GM23338 (cell line): ENCODE results near the gene C16orf74. TPM values are rescaled to one million over a fixed set of nuclear protein-coding genes. Genes with fewer than 3 reads are reported as not detected.

Experiments
- ATAC-seq: fragments of 200-7000 bp; cut with Tn5 transposase; 3 replicates; pipeline ENCODE4 v1.9.1; 2020
- DNase-seq: peaks from one replicate; pipeline ENCODE4 v3.0.0-alpha.2; 2015; ENCODE audit warnings: low spot score
- H2AFZ ChIP-seq: fragments of 200-600 bp; sonication (generic); 2 replicates; pipeline ENCODE4 v1.8.0; 2016; ENCODE audit warnings: antibody characterized with exemption, mild to moderate bottlenecking, moderate library complexity
- H3F3A ChIP-seq: fragments of 200-600 bp; sonication (generic); replicated peaks from 2 replicates; pipeline ENCODE4 v1.8.0; 2017; ENCODE audit warnings: antibody characterized with exemption, mixed run types, low read depth
- H3K27ac ChIP-seq: fragments of 200-600 bp; sonication (generic); 2 replicates; pipeline ENCODE4 v1.6.1; 2016; ENCODE audit warnings: low read depth
- H3K27me3 ChIP-seq: fragments of 200-600 bp; sonication (generic); 2 replicates; pipeline ENCODE4 v1.8.0; 2016; ENCODE audit warnings: mild to moderate bottlenecking, mixed run types, moderate library complexity; ENCODE audit not compliant: insufficient read depth
- H3K36me3 ChIP-seq: fragments of 200-600 bp; sonication (generic); 2 replicates; pipeline ENCODE4 v1.8.0; 2016; ENCODE audit warnings: mild to moderate bottlenecking; ENCODE audit not compliant: insufficient read depth
- H3K4me1 ChIP-seq: fragments of 200-600 bp; sonication (generic); 2 replicates; pipeline ENCODE4 v1.8.0; 2016; ENCODE audit warnings: mild to moderate bottlenecking, moderate library complexity; ENCODE audit not compliant: insufficient read depth
- H3K4me2 ChIP-seq: fragments of 200-600 bp; sonication (generic); 2 replicates; pipeline ENCODE4 v1.7.1; 2017; ENCODE audit warnings: mixed run types
- H3K4me3 ChIP-seq: fragments of 200-600 bp; sonication (generic); 2 replicates; pipeline ENCODE4 v1.6.1; 2016; ENCODE audit warnings: mixed run types
- H3K79me2 ChIP-seq: fragments of 200-600 bp; sonication (generic); replicated peaks from 2 replicates; pipeline ENCODE4 v1.8.0; 2017; ENCODE audit warnings: mild to moderate bottlenecking; ENCODE audit not compliant: insufficient read depth
- H3K9me2 ChIP-seq: fragments of 200-600 bp; sonication (generic); 2 replicates; pipeline ENCODE4 v1.8.0; 2017; ENCODE audit not compliant: insufficient read depth
- H4K20me1 ChIP-seq: fragments of 200-600 bp; sonication (generic); replicated peaks from 2 replicates; pipeline ENCODE4 v1.8.0; 2017; ENCODE audit warnings: mild to moderate bottlenecking; ENCODE audit not compliant: insufficient read depth
- H3K27ac Mint-ChIP-seq: 2 replicates; pipeline ENCODE4 v1.8.0; 2020; ENCODE audit warnings: inconsistent platforms, mild to moderate bottlenecking, moderate library complexity, mixed read lengths
- H3K27me3 Mint-ChIP-seq: 3 replicates; pipeline ENCODE4 v1.8.0; 2022; ENCODE audit warnings: low read depth, mild to moderate bottlenecking, moderate library complexity, mixed read lengths, inconsistent platforms; ENCODE audit not compliant: insufficient read depth, poor library complexity
- H3K36me3 Mint-ChIP-seq: 3 replicates; pipeline ENCODE4 v1.8.0; 2021; ENCODE audit warnings: low read depth, mild to moderate bottlenecking, inconsistent platforms, moderate library complexity, mixed read lengths
- H3K4me1 Mint-ChIP-seq: 3 replicates; pipeline ENCODE4 v1.8.0; 2020; ENCODE audit warnings: mild to moderate bottlenecking, inconsistent platforms, mixed read lengths
- H3K4me3 Mint-ChIP-seq: 3 replicates; pipeline ENCODE4 v1.8.0; 2021; ENCODE audit warnings: moderate library complexity, mild to moderate bottlenecking, inconsistent platforms, mixed read lengths
- H3K9me3 Mint-ChIP-seq: 3 replicates; pipeline ENCODE4 v1.8.0; 2020; ENCODE audit warnings: moderate library complexity, mild to moderate bottlenecking, inconsistent platforms, mixed read lengths
- CREB1 ChIP-seq: fragments of 250-450 bp; sonication (Bioruptor Pico); IDR thresholded peaks from 2 replicates; pipeline ENCODE4 v1.5.0; 2020; ENCODE audit warnings: low read depth, mild to moderate bottlenecking, moderate library complexity
- CTCF ChIP-seq, 2 experiments: fragments of 200-600 bp in 1 of 2; sonication (generic) in 1 of 2; conservative IDR thresholded peaks; 2 replicates each; pipeline versions ENCODE4 v1.5.1 to v1.6.1; 2016 to 2017; ENCODE audit warnings: antibody characterized with exemption in 2 of 2, low read depth in 2 of 2, mild to moderate bottlenecking in 2 of 2, moderate library complexity in 1 of 2
- ETS1 ChIP-seq: IDR thresholded peaks from 2 replicates; pipeline ENCODE4 v1.6.1; 2016; ENCODE audit warnings: antibody characterized with exemption
- EZH2 ChIP-seq: fragments of 200-600 bp; sonication (generic); IDR thresholded peaks from one replicate; pipeline ENCODE4 v1.8.0; 2017; ENCODE audit warnings: antibody characterized with exemption, mild to moderate bottlenecking, low read depth; ENCODE audit not compliant: unreplicated experiment
- EZH2phosphoT487 ChIP-seq: fragments of 200-600 bp; sonication (generic); IDR thresholded peaks from one replicate; pipeline ENCODE4 v1.8.1; 2018; ENCODE audit warnings: antibody characterized with exemption; ENCODE audit not compliant: unreplicated experiment
- JUNB ChIP-seq: IDR thresholded peaks from one replicate; pipeline ENCODE4 v1.6.1; 2016; ENCODE audit warnings: antibody characterized with exemption; ENCODE audit not compliant: unreplicated experiment
- NANOG ChIP-seq: IDR thresholded peaks from 2 replicates; pipeline ENCODE4 v1.6.1; 2016; ENCODE audit warnings: antibody characterized with exemption, borderline replicate concordance
- POLR2AphosphoS5 ChIP-seq: IDR thresholded peaks from 2 replicates; pipeline ENCODE4 v1.6.1; 2016; ENCODE audit warnings: antibody characterized with exemption, low read depth
- REST ChIP-seq: IDR thresholded peaks from one replicate; pipeline ENCODE4 v1.6.1; 2018; ENCODE audit warnings: antibody characterized with exemption; ENCODE audit not compliant: unreplicated experiment
- STAT1 ChIP-seq: IDR thresholded peaks from one replicate; pipeline ENCODE4 v1.6.1; 2016; ENCODE audit warnings: antibody characterized with exemption; ENCODE audit not compliant: unreplicated experiment
- ZNF114 ChIP-seq: fragments of 250-450 bp; sonication (Bioruptor Pico); IDR thresholded peaks from 2 replicates; pipeline ENCODE4 v1.5.0; 2020; ENCODE audit warnings: mild to moderate bottlenecking, moderate library complexity
- ZNF331 ChIP-seq: fragments of 250-450 bp; sonication (Bioruptor Pico); IDR thresholded peaks from 2 replicates; pipeline ENCODE4 v1.5.0; 2020; ENCODE audit warnings: low read depth, mild to moderate bottlenecking, moderate library complexity
- ZNF462 ChIP-seq: fragments of 250-450 bp; sonication (Bioruptor Pico); IDR thresholded peaks from 2 replicates; pipeline ENCODE4 v1.5.0; 2020; ENCODE audit warnings: mild to moderate bottlenecking, moderate library complexity
- polyA plus RNA-seq: library from polyadenylated mRNA; unstranded; fragments of >200 nt; fragmentation: Nextera tagmentation; extraction: Ambion mirVana; gene quantifications from 2 replicates; pipeline ENCODE4 v1.2.1, GENCODE V29; 2016
- total RNA-seq: library from RNA; depleted of rRNA; stranded (reverse); fragments of >200 nt; shearing (Covaris generic); gene quantifications from 2 replicates; pipeline ENCODE4 v1.2.3, GENCODE V29; 2014

C16orf74 gene
- total and polyA plus RNA-seq, 2 experiments from 2014 or later = 12.1 to 19.1 TPM

GRCh38 chr16:85682516-85682915, 68.4 kb downstream of the C16orf74 start:
- no peak overlapping the region for H2AFZ ChIP-seq
- DNase-seq = no peak
- no peaks in the 10 kb centered on the region for H3K27me3 ChIP-seq
- H3K36me3 ChIP-seq = peaks cover 26% of the 10 kb centered on the region
- H4K20me1 ChIP-seq = peaks cover 39% of the 10 kb centered on the region
- TF ChIP-seq ETS1 (no peak), EZH2 (no peak), ZNF462 (CRISPR knock-in tag) (no peak), EZH2phosphoT487 (no peak), JUNB (no peak), ZNF331 (CRISPR knock-in tag) (no peak), POLR2AphosphoS5 (no peak), STAT1 (no peak), REST (no peak), CTCF (conservative IDR thresholded peaks at IDR 0.05; ENCODE audit: low read depth in 2 of 2) (no peak), NANOG (no peak), CREB1 (CRISPR knock-in tag) (no peak), ZNF114 (no peak)
- H3K4me3 Mint-ChIP-seq = no peak overlapping the region
- H3K4me2 ChIP-seq = no peak overlapping the region
- peaks cover 41% of the 10 kb centered on the region for H3K79me2 ChIP-seq
- peaks cover 5% of the 10 kb centered on the region for H3K27me3 Mint-ChIP-seq
- H3K27ac Mint-ChIP-seq = no peak overlapping the region
- no peaks in the 10 kb centered on the region; the same call in 1 of the 2 replicates for H3K4me1 ChIP-seq
- no peak overlapping the region for H3K27ac ChIP-seq
- H3K9me2 ChIP-seq = no peaks in the 10 kb centered on the region
- no peak for ATAC-seq
- no peaks in the 10 kb centered on the region for H3K9me3 Mint-ChIP-seq
- H3K4me1 Mint-ChIP-seq = peaks cover 14% of the 10 kb centered on the region
- no peak overlapping the region for H3K4me3 ChIP-seq
- peaks cover 4% of the 10 kb centered on the region for H3F3A ChIP-seq
- H3K36me3 Mint-ChIP-seq = peaks cover 64% of the 10 kb centered on the region
